SKM-1 (cell line): ENCODE results near the gene COX7A2.
A peak's percentile ranks its signal among the peaks of the same experiment; 100 is the strongest.

ENCODE experiments used
- DNase-seq: peaks from one replicate; lab custom pipeline; 2025; ENCODE audit not compliant: unreplicated experiment; lab: John Stamatoyannopoulos, UW

Gene COX7A2, protein sequence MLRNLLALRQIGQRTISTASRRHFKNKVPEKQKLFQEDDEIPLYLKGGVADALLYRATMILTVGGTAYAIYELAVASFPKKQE

DNA sequence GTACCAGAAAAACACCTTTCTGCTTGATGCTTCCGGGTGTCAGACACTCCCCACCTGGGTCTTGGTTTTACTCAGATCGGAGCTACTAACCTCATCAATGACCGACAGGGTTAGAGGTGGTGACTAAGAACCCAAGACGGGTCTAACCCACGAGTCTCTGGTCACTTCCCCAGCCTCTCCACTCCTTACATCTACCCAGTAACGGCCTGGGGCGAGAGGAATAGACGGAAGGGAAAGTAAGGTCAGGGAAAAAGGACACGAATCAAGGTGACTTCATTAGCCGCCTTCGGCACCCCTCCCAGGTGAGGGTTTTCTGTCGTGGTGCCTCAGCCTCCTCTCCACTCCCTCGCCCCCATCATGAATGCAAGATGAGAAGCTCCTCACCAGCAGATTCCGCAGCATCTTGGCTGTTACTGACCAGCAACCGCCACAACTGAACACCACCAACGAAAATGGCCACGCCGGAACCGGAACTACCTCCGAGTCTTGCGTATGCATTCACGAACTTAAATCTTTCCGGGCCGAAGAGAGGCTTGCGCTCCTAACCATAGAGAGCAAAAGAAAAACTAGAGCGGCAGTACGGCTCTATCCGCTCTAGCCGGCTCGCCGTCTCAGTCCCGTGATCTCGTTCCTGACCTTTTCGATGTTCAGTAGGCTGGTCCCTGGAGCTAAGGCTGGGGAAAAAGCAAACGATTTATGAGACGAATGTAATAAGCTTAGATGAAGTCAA, at the start of gene COX7A2:
Gene COX7A2 (minus strand): TSS at position 469 of the 730 bp plus-strand sequence. CDS start 67 bp downstream, at position 402.
- DNase-seq, result peak; percentile 96

DNA sequence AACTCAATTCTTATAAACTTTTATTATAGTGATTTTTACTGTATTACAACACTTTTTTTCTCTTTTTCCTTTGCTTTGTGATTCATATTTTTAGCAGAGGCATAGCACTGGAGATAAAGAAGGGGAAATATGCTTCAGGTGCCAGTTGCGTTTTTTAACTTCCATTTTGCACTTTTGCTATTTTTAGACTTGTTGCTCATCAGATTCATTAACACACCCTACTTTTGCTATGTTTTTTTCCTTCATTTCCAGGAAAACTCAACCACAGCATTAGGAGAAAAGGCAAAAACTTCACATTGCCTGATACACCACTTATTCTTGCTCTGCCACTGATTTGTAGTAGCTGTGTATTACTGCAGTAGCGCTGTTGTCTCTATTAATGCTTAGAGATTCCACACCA, 49.0 kb upstream of the COX7A2 start:
- DNase-seq, result no peak

DNA sequence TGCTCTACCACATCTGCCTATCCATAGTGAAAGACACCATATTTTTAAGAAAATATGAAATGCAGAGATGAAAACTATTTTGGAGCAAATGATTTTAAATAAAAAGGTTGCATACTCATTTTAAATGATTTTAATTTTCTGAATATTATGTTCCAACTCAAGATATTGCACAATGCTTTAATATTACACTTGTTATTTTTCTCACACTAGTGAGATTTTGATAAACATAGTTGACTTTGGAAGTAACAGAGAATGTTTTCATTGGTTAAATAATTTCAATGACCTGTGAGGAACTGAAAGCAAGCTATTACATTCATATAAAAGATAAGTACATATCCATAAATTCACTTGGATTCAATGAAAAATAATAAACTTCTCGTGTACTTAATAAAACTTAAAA, 48.1 kb upstream of the COX7A2 start:
- DNase-seq, result no peak

DNA sequence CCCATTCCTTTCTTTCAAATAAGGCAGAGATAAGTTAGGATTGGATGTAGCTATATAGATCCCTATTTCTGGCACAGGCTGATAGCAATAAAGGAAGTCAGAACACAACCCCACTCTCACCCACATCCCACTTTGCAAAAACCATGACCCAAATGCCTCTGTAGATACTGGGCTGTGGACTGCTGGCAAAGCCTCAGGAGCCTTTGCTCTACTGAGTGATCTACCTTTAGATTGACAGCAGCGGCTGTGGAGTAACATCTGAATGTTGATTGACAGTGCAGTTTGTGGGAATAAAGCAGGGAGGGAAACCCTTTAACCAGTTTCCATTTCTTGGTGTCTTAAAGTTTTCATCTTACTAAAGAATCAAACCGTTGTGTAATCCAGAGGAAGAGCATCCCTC, 47.7 kb upstream of the COX7A2 start:
- no peak for DNase-seq

DNA sequence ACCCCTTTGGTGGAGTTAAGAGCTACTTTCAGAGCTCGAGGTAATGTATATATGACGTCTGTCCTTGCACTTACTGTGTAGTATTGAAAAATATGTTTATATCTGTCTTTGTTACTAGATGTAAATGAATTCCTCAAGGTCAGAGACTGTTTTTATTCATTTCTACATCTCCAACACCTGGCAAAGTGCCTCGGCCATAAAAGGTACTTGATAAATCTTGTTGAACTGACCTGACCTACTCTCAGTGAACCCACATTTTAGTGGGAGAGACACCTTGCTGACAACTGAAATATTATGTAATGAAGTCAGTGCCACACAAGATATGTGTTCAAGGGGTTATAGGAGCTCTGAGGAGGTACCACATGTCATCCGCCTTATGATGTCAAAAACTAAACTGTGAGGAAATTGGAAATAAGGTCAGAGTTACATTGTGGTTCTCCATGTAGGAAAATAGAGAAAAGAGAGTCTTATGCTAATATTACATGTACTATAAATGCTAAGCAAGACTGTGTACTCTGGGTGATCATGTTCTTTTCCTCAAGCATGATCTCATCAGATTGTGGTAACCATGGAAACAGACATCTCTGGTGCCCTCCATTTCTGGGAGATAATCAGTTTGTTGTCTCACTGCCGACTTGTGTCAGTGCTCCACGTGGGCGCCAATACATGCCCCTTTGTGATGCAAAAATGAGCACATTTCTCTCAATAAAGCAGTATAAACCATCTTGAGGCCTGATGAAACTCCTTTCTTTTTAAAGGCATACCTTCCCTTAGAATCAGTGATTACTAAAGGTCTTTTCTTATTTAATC, 46.7 kb upstream of the COX7A2 start:
- DNase-seq, result no peak

DNA sequence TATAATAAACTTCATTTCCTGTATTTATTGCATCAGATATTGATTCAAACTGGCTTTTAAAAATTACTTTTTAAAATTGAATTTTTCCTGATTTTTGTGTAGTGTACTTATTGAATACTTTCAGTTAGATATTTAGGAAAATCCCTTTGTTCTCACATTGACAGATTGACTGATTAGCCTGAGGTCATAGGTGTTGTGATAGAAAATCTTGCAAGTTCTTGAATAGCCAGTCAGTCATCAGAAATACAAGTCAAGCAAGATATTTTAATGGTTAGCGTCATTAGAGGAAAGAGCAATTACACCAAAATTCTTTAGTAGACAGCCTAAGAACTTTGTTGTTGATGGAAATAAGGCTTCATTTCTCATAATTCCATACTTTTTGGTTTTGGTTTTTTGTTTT, 44.4 kb upstream of the COX7A2 start:
- DNase-seq, result no peak

DNA sequence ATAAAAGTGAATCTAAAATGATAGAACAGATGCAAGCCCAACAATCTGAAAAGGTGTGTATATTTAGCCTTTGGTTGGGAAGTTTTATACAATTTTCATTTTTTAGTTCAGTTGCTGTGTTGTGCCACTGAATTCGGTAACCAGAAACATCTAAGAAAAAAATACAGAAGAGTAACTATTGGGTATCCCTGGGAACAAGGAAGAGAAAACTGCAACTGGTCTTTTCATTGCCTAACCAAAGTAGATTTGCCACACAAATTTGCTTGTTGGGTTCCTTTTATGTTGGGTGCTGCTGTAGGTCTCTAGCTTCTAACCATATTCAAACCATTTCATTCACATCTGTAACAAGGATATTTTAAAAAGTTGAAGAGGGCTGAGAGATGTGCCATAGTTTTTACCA, 43.8 kb upstream of the COX7A2 start:
- DNase-seq, result no peak

DNA sequence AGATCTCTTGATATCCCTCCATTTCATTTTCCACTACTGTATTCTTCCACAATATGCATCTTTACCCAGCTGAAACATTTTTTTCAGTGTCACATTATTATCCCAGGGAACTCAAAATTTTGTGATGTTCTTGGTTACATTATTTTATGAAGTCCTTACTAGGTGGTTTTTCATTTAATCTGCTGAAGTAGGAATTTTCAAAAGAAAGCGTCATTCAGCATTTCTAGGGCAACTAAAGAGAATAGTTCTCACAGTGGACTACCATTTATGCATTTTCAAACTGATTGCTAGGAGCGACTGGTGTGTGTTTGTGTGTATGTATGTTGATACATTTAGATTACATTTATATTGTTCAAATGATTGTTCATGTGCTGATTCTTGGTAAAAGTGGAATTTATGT, 43.4 kb upstream of the COX7A2 start:
- no peak for DNase-seq

DNA sequence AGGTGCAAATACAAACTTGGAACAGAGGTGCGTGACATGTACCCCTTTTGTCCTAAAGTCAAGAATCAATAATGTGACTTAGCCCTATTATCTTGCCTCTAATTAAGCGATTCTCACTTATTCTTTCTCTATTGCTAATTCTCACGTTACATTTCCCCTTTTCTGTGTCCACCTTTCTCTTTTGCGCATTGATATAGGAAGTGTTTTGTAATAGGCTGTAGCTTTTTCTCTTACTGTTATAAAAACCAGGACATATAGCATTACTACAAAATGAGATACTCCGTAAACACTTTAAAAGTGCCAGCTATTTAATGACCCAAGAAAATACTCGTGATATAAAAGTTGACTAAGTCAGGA, 41.7 kb upstream of the COX7A2 start:
- no peak for DNase-seq

DNA sequence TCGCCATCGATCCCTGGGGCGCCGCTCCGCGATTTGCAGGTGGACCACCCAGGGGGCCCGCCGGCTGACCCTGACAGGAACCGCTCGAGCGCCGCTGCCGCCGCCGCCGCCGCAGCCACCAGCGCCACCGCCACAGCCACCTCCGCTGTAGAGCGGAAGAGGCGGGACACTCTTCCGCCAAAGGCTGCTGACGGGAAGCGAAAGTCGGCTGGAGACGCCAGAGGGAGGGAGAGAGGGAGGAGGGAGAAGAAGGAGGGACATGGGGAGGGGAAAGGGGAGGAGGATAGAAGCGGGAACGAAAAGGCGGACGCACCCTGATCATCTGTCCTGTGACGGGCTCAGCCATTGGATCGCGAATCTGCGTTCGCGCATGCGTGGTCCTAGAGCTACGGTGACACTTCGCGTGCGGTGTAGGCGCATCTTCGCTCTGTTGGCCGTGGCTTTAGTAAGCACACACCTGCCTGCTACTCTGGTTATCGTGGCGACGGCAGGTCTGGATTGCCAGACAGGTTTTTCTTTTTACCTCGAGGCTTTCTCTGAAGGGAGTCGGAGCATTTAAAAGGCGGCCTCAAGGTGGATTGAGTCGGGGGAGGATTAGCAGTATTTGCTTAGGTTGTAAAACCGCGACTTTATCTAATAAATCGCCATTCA, 41.2 kb upstream of the COX7A2 start, which contains the start of gene TMEM30A:
Gene TMEM30A (minus strand): TSS at position 161 of the 651 bp plus-strand sequence. CDS start 154 bp downstream, at position 7.
- peak; percentile 97 for DNase-seq

DNA sequence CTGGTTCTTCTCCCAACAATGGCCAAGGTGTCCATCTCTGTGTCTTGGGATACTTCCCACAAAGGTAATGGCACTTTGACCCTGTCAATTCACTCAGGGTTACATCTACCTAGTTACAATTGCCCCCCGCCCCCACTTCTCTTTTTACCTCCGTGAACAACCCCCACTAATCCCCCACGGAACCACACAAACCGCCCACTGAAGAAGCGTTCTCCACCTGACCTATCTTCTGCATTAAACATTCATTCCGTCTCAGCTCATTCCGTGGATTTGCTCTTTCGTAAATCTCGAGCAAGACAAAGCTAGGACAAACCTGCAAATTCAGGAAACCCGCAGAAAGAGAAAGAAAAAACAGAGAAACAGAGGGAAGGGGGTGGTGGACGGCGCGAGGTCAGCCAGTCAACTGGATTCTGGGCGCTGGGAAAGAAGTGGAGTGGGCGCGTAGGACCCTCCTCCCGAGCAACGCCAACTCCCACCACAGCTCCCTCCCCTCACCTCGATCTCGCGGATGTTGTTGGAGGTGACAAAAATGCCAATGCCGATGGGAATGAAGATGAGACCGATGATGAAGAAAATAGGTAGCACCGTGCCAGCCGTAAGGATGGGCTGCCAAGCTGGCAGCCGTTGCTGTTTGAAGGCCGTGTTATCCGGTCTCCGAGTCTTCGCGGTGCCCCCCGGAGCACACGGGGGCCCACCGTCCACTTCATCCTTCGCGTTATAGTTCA, 40.5 kb upstream of the COX7A2 start:
- DNase-seq, result no peak

DNA sequence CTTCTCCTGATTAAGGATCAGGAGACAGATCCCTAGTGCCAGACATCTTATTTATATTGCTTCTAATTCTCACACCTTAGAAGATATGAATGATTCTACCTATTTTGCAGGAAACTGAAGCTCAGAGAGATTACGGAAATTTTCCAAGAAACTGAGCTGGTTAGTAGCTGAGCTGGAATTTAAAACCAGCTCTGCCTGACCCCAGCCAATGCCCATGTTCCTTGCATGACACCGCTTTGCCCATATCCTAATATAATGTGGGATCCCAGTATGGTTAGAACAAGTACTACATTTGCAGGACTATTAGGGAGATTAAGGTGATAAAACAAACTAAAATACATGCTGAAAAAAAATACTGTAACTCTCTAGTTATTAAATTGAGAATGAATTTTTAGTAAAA, 39.1 kb upstream of the COX7A2 start:
- no peak for DNase-seq

DNA sequence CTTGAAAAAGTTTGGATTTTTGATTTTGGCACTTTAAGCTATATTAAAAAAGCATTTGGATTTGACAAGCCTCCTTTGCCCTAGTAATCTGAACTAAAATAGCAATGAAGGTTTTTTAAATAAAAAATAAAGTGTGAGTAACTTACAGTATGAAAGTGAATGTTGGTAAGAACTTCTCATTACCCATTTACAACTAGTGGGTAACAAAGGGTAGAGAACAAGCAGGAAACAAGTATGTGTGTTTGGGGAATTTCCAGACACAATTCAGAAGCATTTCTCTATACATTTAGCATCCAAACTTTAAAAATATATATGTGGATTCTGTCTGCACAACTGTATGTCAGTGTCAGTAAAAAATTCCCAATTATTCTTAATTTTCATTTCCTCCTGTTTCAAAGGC, 38.1 kb upstream of the COX7A2 start:
- no peak for DNase-seq

DNA sequence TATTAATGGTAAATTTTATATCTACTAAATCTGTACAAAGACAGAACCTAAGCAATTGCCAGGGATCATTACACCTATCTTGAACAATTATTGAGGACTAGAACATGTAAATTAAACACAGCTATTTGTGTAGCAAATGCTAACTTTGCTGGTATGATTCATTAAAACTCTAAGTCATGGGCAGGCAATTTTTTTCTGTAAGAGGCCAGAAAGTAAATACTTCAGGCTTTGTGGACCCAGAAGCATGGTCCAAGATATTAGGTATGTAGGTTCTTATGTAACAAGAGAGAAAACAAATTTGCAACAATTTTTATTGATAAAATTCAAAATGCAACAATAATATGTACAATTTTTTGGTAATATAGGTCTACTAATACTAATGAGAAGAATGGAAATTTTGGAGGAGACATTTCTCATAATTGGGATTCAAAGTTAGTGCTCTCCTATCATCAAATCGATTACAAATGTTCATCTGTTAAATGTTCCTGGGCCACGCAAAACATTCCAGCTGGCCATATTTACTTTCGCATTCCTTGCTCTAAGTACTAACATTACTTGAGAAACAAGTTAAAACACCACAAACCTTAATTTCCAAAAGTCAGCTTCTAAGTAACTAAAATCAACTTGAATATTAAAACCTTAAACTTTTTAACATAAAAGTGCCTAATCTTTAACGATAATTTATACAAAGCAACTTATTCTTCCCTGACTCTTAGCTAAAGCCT, 36.7 kb upstream of the COX7A2 start:
- DNase-seq, result no peak

DNA sequence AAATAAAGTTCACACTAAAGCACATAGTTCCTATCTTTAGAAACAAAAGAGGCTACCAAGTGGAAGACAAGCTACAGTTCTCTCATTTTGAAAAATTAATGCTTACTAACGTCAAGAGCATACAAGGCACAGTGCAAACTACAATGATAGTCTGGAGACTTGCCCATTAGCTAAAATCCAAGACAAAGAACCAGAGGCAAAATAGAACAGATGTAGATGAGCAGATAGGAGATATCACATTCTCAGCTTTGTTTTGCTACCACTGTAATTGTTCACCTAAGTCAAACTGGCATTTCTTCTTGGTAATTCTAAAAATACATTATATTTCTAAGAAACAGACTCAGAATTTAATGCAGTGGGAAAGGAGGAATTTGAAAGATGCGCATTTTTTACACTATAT, 35.8 kb upstream of the COX7A2 start:
- no peak for DNase-seq

DNA sequence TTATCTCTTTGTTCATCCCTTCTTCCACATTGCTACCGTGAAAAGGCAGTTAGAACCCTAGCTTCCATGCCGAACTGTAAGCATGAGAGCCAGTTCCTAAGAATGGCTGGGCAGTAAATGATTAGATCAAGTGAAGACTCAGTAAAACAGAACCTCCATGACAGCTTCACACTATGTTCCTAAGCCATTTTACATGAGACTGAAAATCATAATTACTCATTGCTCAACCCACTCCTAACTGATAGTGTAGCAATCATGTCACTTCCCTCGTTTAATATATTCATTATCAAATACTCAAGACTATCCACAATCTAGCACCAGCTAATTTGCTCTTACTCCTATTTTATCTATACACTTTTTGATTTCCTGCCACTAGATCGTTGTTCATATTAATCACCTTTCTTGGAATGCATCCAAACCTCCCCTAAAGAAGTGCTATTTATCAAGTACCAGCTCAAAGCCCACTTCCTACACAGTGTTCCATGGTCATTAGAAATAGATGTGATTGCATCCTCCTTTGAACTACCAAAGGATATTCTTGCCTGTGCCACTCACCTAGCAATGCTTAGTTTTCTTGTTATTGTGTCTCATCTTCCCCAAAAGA, 35.0 kb upstream of the COX7A2 start:
- DNase-seq, result no peak

DNA sequence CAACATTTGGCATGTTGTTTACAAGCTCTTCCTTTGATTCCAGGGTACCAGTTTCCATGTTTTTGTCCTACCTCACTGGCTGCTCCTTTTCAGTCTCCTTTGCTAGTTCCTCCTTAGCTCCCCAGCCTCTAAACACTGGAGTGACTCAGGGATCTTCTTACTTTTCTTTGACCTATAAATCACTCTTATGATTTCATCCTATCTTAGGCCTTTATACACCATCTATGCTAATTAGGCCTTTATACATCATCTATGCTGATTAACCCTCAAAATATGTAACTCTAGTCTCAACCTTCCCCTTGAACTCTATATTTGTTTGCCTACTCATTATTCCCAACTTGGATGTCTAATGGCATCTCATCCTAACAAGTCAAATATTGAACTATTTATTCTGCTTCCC, 31.5 kb upstream of the COX7A2 start:
- no peak for DNase-seq

DNA sequence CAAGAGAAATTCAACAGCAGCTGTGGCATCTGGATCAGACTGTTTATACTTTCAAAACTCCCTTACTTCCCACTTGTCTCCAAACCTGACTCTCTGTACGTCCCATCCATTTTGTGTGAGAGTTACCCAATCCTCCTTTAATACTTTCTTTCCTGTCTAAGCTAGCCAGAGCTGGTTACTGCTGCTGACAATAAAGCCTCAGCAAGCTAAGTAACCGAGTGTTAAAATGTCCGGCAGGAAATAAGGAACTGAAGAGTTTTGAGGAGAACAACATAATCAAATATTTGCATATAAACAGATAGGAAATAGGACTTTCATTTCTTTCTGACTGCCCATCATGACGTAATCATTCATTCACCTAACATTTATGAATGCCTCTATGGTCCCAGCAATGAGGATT, 29.4 kb upstream of the COX7A2 start:
- peak; percentile 45 for DNase-seq

DNA sequence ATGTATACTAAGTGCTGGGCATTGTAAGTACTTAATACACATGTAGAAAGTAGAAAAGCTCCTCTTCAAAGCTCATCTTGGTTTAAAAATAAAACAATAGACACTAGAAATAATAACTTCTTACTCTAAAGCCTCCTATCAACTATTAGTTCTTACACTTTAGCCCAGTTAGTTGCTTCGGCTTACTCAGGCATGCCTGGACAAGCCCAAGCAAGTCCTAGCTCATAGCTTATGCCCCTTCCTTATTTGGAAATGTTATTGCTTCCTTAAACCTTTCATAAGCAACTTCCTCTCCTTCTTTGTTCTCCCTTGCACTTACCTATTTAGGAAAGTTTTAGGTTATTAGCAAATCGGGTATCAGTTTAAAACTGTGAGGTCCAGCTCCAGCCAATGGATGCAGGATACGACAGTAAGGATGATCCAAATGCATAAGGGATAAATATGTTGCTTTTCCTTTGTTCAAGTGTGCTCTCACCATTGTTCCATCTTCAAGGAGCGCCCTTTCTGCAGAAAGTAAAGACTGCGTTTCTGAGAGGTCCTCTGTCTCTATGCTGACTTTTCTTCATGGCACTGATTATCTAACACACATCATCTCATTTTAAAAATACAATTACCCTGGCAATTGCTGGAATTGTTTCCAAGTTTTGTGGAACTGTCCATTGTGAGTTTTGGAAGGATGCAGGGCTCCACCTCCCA, 28.7 kb upstream of the COX7A2 start:
- peak; percentile 31 for DNase-seq

DNA sequence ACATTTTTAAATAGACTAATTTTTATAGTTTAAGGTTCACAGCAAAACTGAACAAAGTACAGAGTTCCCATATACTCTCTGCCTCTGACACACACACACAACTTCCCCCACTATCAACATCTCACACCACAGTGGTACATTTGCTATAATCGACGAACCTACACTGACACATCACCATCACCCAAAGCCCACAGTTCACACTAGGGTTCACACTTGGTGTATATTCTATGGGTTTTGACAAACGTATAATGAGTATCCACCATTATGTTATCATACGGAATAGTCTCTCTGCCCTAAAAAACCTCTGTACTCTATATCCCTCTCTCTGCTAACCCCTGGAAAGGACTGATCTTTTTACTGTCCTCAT, 25.4 kb upstream of the COX7A2 start:
- DNase-seq, result no peak
